Psoas muscle (tissue), 8 donors: ENCODE data around the gene CAPN1. TPM values are rescaled to one million over a fixed set of nuclear protein-coding genes. Genes with fewer than 3 reads are reported as not detected.
A peak's percentile ranks its signal among the peaks of the same experiment; 100 is the strongest.

Source experiments
- ATAC-seq, 4 donors: fragments of 200-7000 bp; cut with Tn5 transposase; one replicate each; pipeline ENCODE4 v1.9.1; 2020; ENCODE audit warnings: moderate library complexity in 3 of 4, mild to moderate bottlenecking in 2 of 4
- DNase-seq, 2 donors: peaks; one replicate each; pipeline ENCODE4 v3.0.0-alpha.2; 2020
- H3K27ac ChIP-seq: fragments of 200-600 bp; one replicate; pipeline ENCODE4 v1.8.0; 2022
- H3K27me3 ChIP-seq, 3 donors: fragments of 200-600 bp in 1 of 3; one replicate each; pipeline versions ENCODE4 v1.6.1 to v1.8.0; 2013 to 2022; ENCODE audit warnings: low read length in 2 of 3, mild to moderate bottlenecking in 2 of 3, moderate library complexity in 1 of 3; ENCODE audit not compliant: insufficient read depth in 3 of 3
- H3K36me3 ChIP-seq, 2 donors: fragments of 200-600 bp in 1 of 2; one replicate each; pipeline versions ENCODE4 v1.6.1 to v1.8.0; 2013 to 2022; ENCODE audit warnings: low read depth in 1 of 2, mild to moderate bottlenecking in 1 of 2, moderate library complexity in 1 of 2; ENCODE audit not compliant: insufficient read depth in 1 of 2
- H3K4me1 ChIP-seq: fragments of 200-600 bp; one replicate; pipeline ENCODE4 v1.8.0; 2022
- H3K4me3 ChIP-seq: fragments of 200-600 bp; one replicate; pipeline ENCODE4 v1.8.0; 2022; ENCODE audit warnings: mild to moderate bottlenecking
- H3K9me3 ChIP-seq: fragments of 200-600 bp; one replicate; pipeline ENCODE4 v1.8.0; 2022
- CTCF ChIP-seq: fragments of 200-600 bp; IDR thresholded peaks from one replicate; pipeline ENCODE4 v1.8.0; 2022; ENCODE audit warnings: antibody characterized with exemption
- WGBS, 3 donors: extraction: QIAGEN DNeasy Blood & Tissue Kit; methylation state at CpG; one replicate each; pipeline versions ENCODE4 v1.1.6 to v1.1.7; 2013; 5-methylcytosine and 5-hydroxymethylcytosine counted together
- intact Hi-C, 2 donors: fragments of 100-400 bp; cut with DNase I; formaldehyde crosslinking; loops; one replicate each; pipeline versions ENCODE4 v1.11.0 to v1.14.2; 2022
- polyA plus RNA-seq, 3 donors: library from polyadenylated mRNA; stranded (reverse); fragments of 200-250 nt; gene quantifications; one replicate each; pipeline ENCODE4 v1.2.3, GENCODE V29; 2013
- total RNA-seq, 4 donors: library from RNA; stranded (reverse); fragmentation: NEBNext Ultra II Directional in 2 of 4; extraction: Animal tissue kit (Norgen Biotek cat#: 25700) in 2 of 4; gene quantifications; one replicate each; pipeline versions ENCODE4 v1.2.1 to v1.2.4, GENCODE V29; 2021 to 2023
- donor health status: healthy with polysubstance abuse.
- donor health status: DM: no; HTN: no; CAD: no; lungs with moderate emphysema.
- donor health status: Bipolar disorder and iron deficiency.
- donor health status: healthy.
- donor health status: DM: yes; HTN: yes; CAD: no.
- donor health status: DM: no; HTN: no; CAD: no.
- donor health status: DM: no; HTN: no; CAD: no.
- donor health status: DM: yes; HTN: yes; CAD: no.

Gene CAPN1
- total and polyA plus RNA-seq, 7 donors = 65.7 to 105 (median 83.2) TPM

GRCh38 chr11:65214212-65214845 is 32.6 kb downstream of the CAPN1 start:
- Histone ChIP-seq H3K9me3 (no peaks in the 10 kb centered on the region), H3K4me3 (no peak overlapping the region), H3K27ac (no peak overlapping the region), H3K4me1 (no peaks in the 10 kb centered on the region), H3K36me3 (peaks cover 0 to 28% of the 10 kb centered on the region in 2 donors), H3K27me3 (no peaks in the 10 kb centered on the region)
- intact Hi-C loops = no loop called here
- DNase-seq = no peak
- 73 to 81% (median 75%) methylated on average over 16 of the region's 16 CpGs for WGBS, 3 donors
- TF ChIP-seq CTCF = no peak
- peak in 2 of 4 donors; percentile 9 to 14 for ATAC-seq

- Histone ChIP-seq H3K36me3 (peaks cover 0 to 16% of the 10 kb centered on the region in 2 donors), H3K4me1 (no peaks in the 10 kb centered on the region), H3K27me3 (no peaks in the 10 kb centered on the region), H3K27ac (no peak overlapping the region), H3K4me3 (no peak overlapping the region), H3K9me3 (no peaks in the 10 kb centered on the region)
- no peak for TF ChIP-seq CTCF
- DNase-seq (no peak), ATAC-seq (no peak)
- intact Hi-C loops = no loop called here
- 89 to 95% (median 89%) methylated on average over 24 of the region's 24 CpGs for WGBS, 3 donors
Observed at GRCh38 chr11:65215441-65216076, 33.8 kb downstream of the CAPN1 start.

GRCh38 chr11:65216830-65217229 is 35.1 kb downstream of the CAPN1 start:
- DNase-seq (no peak), ATAC-seq (no peak)
- Histone ChIP-seq H3K4me3 (no peak overlapping the region), H3K4me1 (no peaks in the 10 kb centered on the region), H3K36me3 (peaks cover 0 to 3% of the 10 kb centered on the region in 2 donors), H3K9me3 (no peaks in the 10 kb centered on the region), H3K27ac (no peak overlapping the region), H3K27me3 (no peaks in the 10 kb centered on the region)
- no peak for TF ChIP-seq CTCF
- intact Hi-C loops = no loop called here
- WGBS, 3 donors = 86 to 92% (median 91%) methylated on average over 5 to 6 of the region's 6 CpGs

- H3K27ac ChIP-seq = no peak overlapping the region
- H3K4me3 ChIP-seq = no peak overlapping the region
- intact Hi-C loops = no loop called here
- DNase-seq (no peak), ATAC-seq (no peak)
- no peaks in the 10 kb centered on the region for H3K4me1 ChIP-seq
- whole genome bisulfite sequencing, 3 donors = 76 to 82% (median 78%) methylated on average over 19 of the region's 19 CpGs
- no peaks in the 10 kb centered on the region for H3K36me3 ChIP-seq
- no peaks in the 10 kb centered on the region for H3K9me3 ChIP-seq
- H3K27me3 ChIP-seq = no peaks in the 10 kb centered on the region
- no peak for TF ChIP-seq CTCF
Observed at GRCh38 chr11:65217441-65218423, 36.0 kb downstream of the CAPN1 start.
